Right forelimb (tissue), 1 donor: ENCODE results near the gene AP3S2.
"Not testable (repeated sequence)": the region's sequence is repeated elsewhere in the genome, so short reads cannot be mapped to it uniquely, and the experiment has no call there.

Experiments used
- DNase-seq: peaks from one replicate; pipeline ENCODE4 v3.0.0-alpha.2; 2018

The AP3S2 gene

DNA sequence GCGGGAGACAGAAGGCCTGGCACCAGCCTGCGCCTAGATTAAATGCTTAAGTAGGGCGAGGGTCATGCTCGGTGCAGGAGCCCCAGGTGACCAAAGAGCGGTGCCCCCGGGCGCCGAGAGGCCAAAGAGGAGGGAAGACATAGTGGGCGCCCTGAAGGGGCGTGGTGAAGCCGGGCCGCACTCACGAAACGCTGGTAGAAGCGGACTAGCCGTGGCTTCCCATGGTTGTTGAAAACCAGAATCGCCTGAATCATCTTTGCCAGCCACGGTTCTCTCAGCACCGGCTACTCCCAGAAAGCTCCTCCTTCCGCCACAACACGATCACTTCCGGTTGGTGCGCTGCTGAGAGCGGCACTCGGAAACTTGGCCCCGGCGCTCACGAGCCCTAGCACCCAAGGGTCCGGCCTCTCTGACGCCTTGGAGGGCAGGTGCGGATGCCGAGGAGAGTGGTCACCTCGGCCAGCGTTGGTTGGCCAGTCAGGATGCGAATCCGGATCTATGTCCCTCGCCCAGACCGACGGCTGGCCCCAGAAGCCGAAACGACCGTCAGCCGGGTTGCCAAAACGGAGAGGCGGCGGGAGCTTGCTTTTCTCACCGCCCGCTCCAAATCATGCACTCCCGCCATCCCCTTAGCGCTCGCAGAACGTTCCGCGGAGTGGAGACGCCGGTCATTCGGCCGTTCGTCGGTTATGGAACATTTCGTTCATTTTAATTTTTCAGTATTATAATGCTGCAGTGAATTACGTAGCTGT is at the start of gene AP3S2:
Gene AP3S2, minus strand, starts transcription at position 299 of the 752 bp plus-strand sequence. Its CDS starts 45 bp downstream, at position 254.
- DNase-seq: peak; percentile 95

DNA sequence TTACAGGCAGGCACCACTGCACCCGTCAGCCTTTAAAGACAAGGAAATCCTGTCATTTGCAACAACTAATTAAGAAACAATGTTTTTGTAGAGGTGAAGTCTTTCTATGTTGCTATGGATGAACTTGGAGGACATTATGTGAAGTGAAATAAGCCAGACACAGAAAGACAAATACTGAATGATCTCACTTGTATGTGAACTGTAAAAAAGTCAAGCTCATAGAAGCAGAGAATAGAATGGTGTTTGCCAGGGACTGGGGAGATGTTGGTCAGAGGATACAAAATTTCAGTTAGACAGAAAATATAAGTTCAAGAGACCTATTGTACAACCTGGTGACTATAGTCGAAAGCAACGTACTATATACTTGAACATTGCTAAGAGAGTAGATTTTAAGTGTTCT is 46.1 kb upstream of the AP3S2 start:
- DNase-seq: no peak

- DNase-seq: not testable (repeated sequence)
Observed at GRCh38 chr15:89939377-89939776, 45.6 kb upstream of the AP3S2 start.

GRCh38 chr15:89937365-89938350 is 43.9 kb upstream of the AP3S2 start:
- no peak for DNase-seq

- DNase-seq: no peak
Observed at GRCh38 chr15:89936786-89937265, 43.0 kb upstream of the AP3S2 start.

DNA sequence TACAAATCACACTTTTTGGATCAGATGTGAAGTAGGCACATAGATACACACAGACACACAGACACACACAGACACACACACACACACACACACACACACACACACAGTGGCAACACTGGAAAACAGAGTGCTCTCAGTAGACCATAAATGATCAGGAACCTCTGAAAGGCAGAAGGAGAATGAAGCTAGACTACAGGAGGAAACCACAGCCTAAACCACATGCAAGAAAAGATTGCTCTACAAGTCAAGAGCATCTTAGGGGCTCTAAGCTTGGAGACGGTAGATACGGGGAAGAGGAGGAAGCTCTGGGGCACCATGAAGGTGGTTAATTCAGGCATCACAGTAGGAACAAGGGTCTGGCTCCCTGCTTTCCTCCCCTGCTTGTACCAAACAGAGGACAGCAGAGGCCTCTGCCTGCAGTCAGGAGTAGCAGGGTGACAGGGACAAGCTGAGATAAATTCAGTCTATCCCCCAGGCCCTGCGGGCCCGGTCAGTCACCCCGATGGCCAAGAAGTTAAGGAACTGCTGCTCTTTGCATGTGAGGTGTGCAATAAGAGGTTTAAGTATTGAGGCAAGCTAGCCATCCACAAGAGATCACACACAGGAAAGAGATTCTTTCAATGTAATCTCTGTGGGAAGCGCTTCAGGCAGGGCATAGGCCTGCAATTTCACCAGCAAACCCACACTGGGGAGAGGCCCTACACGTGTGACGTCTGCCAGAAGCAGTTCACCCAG is 42.4 kb upstream of the AP3S2 start:
- DNase-seq: no peak

- no peak for DNase-seq
Observed at GRCh38 chr15:89932880-89933279, 39.1 kb upstream of the AP3S2 start.

DNA sequence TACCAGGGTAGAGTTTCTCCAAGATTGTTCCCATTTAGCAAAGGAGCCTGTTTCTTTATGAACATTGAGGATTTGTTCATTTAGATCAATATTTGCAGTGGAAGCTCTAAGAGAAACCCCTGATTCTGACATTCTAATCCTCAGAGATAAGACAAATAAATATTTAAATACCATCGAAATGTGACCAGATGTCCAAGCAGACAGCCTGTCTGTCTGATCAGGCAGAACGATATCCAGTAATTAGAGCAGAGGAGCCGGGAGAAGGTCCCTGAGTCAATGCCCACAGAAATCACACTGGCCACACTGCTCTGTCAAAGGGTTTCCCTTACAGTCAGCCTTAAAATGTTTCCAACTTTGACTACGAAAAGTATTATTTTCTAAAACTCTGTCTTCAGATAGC is 34.6 kb upstream of the AP3S2 start:
- DNase-seq: no peak

DNA sequence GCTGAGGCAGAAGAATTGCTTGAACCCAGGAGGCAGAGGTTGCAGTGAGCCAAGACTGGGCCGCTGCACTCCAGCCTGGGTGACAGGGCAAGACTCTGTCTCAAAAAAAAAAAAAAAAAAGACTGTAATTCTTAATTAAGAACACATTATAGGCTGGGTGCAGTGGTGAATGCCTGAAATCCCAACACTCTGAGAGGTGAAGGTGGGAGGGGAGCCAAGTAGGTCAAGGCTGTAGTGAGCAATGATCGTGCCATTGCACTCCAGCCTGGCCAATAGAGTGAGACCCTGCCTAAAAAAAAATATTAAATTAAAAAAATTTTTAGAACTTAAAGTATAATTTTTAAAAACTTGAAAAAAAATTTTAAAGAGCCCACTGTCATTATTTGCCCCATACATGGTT is 32.4 kb upstream of the AP3S2 start:
- DNase-seq: no peak

GRCh38 chr15:89917442-89918101 is 23.8 kb upstream of the AP3S2 start:
- no peak for DNase-seq

GRCh38 chr15:89916660-89917059 is 22.9 kb upstream of the AP3S2 start:
- no peak for DNase-seq

DNA sequence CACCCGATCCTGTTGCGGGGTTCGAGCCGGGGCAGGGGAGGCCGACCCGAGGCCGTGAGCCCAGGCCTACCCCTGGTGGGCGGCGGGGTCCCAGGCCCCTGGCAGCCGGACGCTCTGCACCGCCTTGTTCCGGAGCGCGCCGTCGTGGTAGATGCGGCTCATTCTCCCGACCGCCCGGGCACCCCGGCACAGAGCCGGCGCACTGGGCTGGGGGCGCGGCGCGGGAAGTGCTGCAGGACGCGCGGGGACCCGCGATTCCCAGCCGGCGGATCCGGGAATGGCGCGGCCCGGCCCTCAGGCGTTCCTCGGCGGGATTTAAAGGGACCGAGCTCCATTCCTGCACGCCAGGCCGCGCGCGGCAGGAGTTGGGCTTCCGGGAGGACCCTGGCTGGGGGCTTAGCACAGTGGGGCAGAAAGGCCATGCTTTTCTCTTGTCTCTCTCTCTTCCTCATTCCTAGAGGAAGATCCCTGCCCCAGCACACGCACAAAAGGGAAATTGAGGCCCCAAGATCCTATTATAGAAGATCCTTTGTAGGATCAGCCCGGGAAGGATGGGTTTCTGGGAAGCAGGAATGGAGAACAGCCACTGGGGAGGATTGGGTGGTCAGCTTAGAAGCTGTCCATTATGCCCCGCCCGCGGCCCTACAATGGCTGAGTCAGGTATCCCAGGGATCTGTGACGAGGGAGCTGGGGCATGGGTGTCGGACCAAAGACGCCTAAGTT is 19.0 kb upstream of the AP3S2 start, which contains the start of gene ARPIN:
Gene ARPIN, minus strand, starts transcription at position 279 of the 723 bp plus-strand sequence. Its CDS starts 117 bp downstream, at position 162.
- peak; percentile 81 for DNase-seq

DNA sequence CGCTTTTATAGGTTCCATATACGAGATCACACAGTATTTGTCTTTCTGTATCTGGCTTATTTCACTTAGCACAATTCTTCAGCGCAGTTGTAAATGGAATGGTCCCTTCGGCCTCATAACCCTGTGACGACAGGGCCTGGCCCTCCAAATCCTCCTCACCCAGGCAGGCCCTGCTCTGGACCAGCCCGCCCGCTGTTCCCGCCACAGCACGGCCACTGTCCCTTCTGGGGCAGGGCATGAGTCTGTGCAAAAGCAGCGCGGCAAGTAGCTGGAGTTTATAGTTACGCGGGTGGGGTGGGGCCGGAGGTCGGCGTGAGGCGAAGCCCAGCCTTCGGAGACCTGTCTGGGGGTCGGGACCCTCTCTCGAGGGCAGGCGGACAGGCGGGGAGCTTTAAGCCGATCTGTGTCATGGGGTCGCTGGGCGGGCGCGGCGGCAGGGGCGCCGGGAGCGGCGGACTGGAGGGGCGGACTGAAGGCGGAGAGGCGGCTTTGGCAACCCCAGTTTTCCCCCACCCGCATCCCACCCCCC is 18.4 kb upstream of the AP3S2 start:
- DNase-seq: peak; percentile 74

DNA sequence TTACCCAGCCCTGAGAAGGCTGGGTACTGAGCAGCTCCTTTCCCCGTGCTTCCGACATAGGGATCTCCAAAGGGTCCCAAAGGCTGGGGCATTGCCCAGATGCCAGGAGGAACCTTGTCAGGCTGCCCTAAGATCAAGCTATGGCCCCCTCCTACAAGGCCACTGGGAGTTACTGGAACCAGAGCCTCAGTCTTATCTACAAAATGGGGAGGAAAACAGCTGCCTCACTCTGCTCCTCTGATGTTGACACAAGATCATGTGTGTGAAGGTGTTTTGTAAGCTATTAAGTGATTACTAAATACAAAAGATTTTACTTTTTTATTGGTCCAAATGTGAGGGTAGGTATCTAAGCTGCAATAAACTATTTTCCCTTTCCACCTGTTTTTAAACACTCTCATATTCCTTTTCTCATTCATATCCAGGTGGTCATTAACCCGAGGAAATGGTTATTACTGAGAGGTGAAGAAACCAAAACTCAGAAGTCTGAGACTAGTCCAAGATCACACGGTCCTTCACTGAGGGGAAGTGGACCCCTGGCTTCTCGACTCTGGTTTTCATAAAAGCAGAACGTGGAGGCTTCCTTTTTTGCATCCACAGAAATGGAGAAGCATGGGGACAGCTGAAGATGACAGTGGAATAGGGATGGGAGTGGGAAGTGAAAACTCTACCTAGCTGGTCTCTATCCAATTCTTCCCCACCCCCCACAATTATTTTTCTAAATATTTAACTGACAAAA is 17.3 kb upstream of the AP3S2 start:
- DNase-seq: no peak

GRCh38 chr15:89909611-89910010 is 15.8 kb upstream of the AP3S2 start:
- no peak for DNase-seq

- DNase-seq: no peak
Observed at GRCh38 chr15:89908226-89908625, 14.4 kb upstream of the AP3S2 start.

- DNase-seq: no peak
Observed at GRCh38 chr15:89907289-89907688, 13.5 kb upstream of the AP3S2 start.

DNA sequence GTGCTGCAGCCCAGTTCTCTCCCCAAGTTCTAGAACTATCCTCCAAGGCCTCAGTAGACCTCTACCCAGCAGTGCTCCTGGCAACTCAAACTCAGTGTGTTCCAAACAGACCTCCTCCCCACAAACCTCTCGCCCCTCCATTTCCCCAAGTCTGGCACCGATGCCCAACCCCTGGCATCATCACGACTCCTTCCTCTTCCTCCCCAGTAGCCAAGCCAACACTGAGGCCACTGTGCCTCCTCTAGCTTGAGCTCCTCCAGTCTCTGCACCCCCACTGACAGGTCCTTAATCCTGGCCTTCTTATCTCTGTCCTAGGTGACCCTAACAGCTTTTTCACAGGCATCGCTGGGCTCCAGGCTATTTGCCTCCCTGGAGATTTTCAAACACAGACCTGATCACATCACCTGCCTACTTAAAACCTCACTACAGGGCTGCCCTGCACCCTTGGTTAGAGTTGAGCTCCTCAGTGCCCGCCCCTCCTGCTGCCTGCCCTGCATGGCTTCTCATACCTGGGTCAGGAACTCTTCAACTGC is 12.1 kb upstream of the AP3S2 start:
- no peak for DNase-seq

- DNase-seq: no peak
Observed at GRCh38 chr15:89904519-89904918, 10.7 kb upstream of the AP3S2 start.

DNA sequence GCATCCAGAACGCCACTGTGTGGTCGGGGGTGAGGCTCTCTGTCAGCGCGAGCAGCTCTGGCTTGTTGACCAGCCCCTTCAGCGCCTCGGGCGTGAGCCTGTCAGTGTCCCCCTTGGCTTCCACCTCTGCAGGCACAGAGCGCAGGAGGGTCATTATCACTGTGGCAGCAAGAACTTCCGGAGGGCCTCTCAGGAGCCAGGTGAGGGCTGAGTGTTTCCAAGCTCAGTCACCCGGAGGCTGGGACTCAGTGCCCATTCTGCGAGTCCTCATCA is 10.0 kb upstream of the AP3S2 start:
- DNase-seq: no peak
